NK-92 (cell line): ENCODE results near the gene GJD4.

ENCODE experiments used
- DNase-seq: peaks from one replicate; lab custom pipeline; 2025; ENCODE audit not compliant: unreplicated experiment; lab: John Stamatoyannopoulos, UW

Gene GJD4

DNA sequence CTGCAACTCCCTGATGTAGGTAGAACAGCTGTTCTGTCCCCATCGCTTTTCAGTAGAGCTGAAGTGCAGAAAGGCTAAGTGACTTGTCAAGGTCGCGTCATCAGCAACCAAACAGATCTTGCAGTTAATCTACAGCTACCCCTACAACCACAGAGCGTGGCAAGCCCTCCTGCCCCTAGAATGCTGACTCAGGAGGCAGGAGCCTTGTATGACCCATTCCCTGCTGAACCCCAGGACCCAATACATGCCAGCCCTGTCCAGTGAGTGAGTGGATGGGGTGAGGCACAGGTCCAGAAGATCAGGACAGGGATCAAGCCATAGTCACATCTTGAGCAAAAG is 26.6 kb upstream of the GJD4 start:
- no peak for DNase-seq

GRCh38 chr10:35579116-35579515 is 26.0 kb upstream of the GJD4 start:
- no peak for DNase-seq

DNA sequence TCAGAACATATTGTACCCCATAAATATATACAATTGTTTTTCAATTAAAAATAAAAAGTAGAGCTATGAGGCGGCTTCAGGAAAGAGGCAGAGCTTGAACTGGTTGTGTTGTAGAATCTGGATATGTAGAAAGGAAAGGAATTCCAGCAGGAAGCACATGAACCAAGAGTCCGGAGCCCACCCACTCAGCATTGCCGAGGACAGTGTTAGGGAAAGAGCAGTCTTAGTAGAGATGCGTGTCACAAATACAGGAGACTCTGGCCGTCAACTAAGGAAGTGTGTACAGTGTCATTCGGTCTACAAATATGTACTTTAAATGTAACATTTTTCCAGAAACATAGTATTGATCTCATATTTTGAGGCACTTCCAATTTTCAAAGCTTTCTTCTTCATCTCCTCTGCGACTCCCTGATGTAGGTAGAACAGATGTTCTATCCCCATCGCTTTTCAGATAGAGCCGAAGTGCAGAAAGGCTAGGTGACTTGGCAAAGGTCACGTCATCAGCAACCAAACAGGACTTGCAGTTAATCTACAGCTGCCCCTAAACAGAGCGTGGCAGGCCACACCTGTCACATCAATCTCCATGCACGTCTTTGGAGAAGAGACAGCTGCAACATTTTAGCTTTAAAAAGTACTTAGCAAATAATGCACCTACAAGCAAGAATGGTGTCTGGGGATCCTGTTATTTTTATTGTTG is 25.3 kb upstream of the GJD4 start:
- no peak for DNase-seq

GRCh38 chr10:35580423-35580770 is 24.7 kb upstream of the GJD4 start:
- no peak for DNase-seq

DNA sequence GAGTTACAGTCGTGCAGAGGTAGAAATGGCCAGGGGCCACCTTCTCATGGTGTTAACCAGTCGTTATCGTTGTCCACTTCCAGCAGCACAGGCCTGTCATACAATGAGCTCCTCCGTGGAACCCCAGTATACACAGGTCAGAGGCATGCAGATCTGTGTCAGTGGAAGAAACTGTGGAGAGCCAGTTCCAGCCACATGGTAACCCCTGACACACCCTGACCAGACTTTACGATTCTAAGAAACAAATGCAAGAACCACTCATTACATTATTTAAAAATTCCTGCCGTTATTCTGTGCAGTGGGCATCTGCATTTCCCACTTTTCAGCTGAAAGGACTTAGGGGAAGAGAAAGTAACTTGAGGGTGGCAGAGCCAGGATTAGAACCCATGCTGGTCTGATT is 23.5 kb upstream of the GJD4 start:
- no peak for DNase-seq

DNA sequence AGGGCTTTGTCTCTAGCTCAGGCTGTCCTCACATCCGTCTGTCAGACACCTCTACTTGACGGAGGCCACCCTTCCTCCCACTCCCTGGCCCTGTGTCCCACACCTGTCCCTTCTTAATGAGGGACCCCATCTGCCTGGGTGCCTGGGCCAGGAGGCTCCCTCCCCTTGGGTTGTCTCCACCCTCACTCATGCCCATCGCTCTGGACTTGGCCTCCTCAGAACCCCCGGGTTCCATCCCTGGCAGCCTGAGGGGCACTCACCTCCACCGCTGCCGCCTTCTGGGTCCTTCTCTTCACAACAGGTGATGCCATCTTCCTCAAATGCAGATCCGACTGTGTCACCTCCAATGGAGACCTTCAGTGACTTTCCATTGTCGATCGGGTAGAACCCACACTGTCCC is 20.2 kb upstream of the GJD4 start:
- DNase-seq = no peak

GRCh38 chr10:35585356-35585755 is 19.8 kb upstream of the GJD4 start:
- no peak for DNase-seq

DNA sequence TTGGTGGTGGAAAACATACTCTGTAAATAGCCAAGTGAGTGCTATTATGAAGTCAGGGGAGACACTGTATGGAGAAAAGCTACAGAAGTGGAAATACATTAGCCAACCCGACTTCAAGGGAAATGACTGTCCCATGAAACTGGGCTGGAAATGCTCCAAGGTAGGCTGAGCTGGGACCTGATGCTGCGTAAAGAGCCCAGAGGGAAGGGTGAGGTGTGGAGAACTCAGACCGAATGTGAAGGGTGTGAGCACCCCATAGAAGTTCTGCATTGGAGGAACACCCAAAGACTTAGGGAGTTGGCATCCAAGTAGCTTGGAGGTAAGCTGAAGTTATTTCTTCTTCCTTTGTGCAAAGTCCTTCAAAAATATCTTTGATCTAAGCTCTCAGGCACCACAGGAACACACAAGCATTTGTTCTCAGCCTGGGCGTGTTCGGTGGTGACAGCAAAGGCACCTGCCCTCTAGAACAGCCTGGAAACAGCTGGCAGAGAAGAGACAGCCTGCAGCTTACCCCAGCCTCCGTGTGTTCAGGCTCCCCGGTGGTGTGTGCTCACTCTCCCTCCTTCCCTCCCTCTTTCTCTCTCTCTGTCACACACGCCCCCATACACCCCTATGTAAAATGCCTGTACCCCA is 19.1 kb upstream of the GJD4 start:
- no peak for DNase-seq

- no peak for DNase-seq
These were observed 16.3 kb upstream of the GJD4 start for GRCh38 chr10:35588836-35589235.

GRCh38 chr10:35592441-35592840 is 12.7 kb upstream of the GJD4 start:
- DNase-seq = no peak

GRCh38 chr10:35594115-35595079 is 10.7 kb upstream of the GJD4 start:
- no peak for DNase-seq

DNA sequence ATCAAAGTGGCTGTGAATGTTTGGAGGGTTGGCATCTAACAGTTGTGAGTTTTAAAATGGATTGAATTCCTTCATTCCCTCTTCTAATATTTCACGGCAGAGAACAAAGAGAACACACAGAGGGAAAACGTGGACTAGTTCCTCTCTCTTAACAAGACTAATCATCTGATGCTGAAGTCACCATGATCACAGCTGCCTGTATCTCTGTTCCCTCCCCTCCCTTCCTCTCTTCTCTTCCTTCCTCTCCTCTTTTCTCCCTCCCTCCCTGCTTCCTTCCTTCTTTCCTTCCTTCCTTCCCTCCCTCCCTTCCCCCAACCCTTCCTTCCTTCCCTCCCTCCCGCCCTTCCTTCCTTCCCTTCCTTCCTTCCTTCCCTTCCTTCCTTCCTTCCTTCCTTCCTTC is 10.0 kb upstream of the GJD4 start:
- no peak for DNase-seq

DNA sequence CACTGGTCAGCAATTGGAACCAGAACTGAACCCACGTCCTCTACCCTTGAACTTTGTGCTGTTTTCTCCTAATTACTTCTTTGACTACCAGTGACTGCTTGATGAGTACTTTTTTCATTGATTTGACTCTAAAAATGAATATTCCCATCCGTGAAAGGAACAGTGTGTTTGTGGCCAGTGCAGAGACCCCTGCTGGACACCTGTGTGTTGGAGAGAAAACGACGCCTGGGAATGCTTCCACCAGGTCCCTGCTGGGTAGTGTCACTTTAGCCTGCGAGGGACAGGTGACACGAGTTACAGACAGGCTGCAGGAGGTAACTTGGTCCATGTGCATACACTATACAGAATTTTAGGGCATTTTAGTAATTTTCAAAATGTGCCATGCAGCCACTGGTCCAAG is 6.8 kb upstream of the GJD4 start:
- DNase-seq = no peak

DNA sequence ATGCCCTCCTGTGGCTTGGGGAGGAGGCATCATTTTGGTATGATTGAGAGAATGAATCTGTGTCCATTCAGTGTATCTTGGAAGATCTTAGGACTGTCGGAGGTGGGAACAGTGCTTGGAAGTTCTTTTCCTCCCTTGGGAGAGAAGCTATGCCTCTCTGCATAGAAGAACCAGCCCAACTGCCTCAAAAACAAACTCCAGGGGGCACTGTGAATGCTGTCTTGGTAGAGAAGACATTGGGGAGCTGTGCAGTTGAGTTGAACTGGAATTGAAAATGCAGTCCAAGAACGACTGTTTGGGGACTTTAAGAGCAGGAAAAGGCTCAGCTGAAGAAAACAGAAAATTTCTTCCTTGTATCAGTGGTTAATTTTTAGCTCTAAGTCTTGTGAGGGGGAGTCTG is 4.9 kb upstream of the GJD4 start:
- no peak for DNase-seq

GRCh38 chr10:35606430-35606829 is 1.3 kb downstream of the GJD4 start:
- DNase-seq = no peak

DNA sequence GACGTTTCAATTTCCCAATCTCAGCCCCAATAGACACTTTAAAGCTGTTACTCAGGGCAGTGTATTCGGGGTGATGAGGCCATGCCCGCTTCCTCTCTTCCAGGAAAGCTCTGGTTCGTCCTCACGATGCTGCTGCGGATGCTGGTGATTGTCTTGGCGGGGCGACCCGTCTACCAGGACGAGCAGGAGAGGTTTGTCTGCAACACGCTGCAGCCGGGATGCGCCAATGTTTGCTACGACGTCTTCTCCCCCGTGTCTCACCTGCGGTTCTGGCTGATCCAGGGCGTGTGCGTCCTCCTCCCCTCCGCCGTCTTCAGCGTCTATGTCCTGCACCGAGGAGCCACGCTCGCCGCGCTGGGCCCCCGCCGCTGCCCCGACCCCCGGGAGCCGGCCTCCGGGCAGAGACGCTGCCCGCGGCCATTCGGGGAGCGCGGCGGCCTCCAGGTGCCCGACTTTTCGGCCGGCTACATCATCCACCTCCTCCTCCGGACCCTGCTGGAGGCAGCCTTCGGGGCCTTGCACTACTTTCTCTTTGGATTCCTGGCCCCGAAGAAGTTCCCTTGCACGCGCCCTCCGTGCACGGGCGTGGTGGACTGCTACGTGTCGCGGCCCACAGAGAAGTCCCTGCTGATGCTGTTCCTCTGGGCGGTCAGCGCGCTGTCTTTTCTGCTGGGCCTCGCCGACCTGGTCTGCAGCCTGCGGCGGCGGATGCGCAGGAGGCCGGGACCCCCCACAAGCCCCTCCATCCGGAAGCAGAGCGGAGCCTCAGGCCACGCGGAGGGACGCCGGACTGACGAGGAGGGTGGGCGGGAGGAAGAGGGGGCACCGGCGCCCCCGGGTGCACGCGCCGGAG is 2.6 kb downstream of the GJD4 start:
- no peak for DNase-seq

- DNase-seq = no peak
These were observed 3.2 kb downstream of the GJD4 start for GRCh38 chr10:35608328-35608672.

DNA sequence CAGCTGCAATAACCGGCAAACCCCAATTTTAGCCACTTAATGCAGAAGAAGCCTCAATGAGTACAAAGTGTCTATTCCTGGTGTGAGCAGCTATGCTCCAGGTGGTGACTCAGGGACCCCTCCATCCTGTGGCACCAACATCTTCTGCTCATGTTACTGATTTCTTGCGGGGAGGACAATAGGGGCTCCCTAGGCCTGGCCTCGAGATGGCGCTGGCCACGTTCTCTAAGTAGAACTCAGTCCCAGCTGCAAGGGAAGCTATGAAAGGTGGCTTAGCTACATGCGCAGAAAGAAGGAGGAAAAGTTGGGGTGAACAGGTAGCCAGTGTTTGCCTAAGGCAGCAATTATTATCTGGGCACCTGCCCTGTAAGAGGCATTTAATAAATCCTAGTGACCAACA is 6.6 kb downstream of the GJD4 start:
- DNase-seq = no peak

GRCh38 chr10:35612385-35613106 is 7.4 kb downstream of the GJD4 start:
- no peak for DNase-seq

DNA sequence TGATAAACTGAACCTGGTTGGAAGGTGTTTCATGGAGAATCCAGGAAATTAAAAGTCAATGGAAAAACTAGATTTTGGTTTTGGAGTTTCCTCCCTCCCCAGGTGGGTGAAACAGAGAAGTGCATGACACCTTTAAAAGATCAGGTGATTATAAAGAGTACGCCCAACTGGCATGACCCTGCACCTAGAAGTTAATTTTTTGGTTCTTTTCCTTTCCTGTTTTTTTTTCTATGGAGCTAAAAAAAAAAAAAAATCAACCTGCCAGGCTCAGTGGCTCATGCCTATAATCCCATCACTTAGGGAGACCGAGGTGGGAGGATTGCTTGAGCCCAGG is 7.9 kb downstream of the GJD4 start:
- DNase-seq = no peak
